ENCODE data around the gene TGM1.

TGM1 gene

GRCh38 chr14:24291446-24292117 is 28.6 kb upstream of the TGM1 start:
- FAIRE-seq, result no peak

GRCh38 chr14:24290746-24291145 is 27.8 kb upstream of the TGM1 start:
- no peak for FAIRE-seq

- no peak for FAIRE-seq
Measured at GRCh38 chr14:24289649-24290280, 26.8 kb upstream of the TGM1 start.

GRCh38 chr14:24286996-24287395 is 24.0 kb upstream of the TGM1 start:
- no peak for FAIRE-seq

- FAIRE-seq, result no peak
Measured at GRCh38 chr14:24285351-24285750, 22.4 kb upstream of the TGM1 start.

- FAIRE-seq, result no peak
Measured at GRCh38 chr14:24284501-24285035, 21.6 kb upstream of the TGM1 start.

GRCh38 chr14:24283796-24284460 is 21.0 kb upstream of the TGM1 start:
- FAIRE-seq, result no peak

- no peak for FAIRE-seq
Measured at GRCh38 chr14:24282736-24283135, 19.8 kb upstream of the TGM1 start.

GRCh38 chr14:24281636-24282035 is 18.7 kb upstream of the TGM1 start:
- no peak for FAIRE-seq

GRCh38 chr14:24280797-24281460 is 18.0 kb upstream of the TGM1 start:
- FAIRE-seq, result no peak

- no peak for FAIRE-seq
Measured at GRCh38 chr14:24279301-24280186, 16.6 kb upstream of the TGM1 start.

GRCh38 chr14:24278424-24278823 is 15.4 kb upstream of the TGM1 start:
- FAIRE-seq, result no peak

GRCh38 chr14:24277606-24278321 is 14.8 kb upstream of the TGM1 start:
- FAIRE-seq, result no peak

GRCh38 chr14:24277071-24277470 is 14.1 kb upstream of the TGM1 start:
- FAIRE-seq, result no peak

GRCh38 chr14:24274101-24274543 is 11.1 kb upstream of the TGM1 start:
- no peak for FAIRE-seq

GRCh38 chr14:24273422-24273998 is 10.5 kb upstream of the TGM1 start:
- FAIRE-seq, result no peak

- FAIRE-seq, result no peak
Measured at GRCh38 chr14:24272467-24272866, 9.5 kb upstream of the TGM1 start.

- no peak for FAIRE-seq
Measured at GRCh38 chr14:24271834-24272263, 8.9 kb upstream of the TGM1 start.

GRCh38 chr14:24271134-24271833 is 8.3 kb upstream of the TGM1 start, which contains the start of gene RABGGTA:
Gene RABGGTA, minus strand, starts transcription at chr14:24271597. Its CDS starts 482 bp downstream, at chr14:24271115.
- no peak for FAIRE-seq

- FAIRE-seq, result no peak
Measured at GRCh38 chr14:24270537-24271133, 7.7 kb upstream of the TGM1 start.
